ENCODE results near the gene ASXL1. TPM values are rescaled to one million over a fixed set of nuclear protein-coding genes. Genes with fewer than 3 reads are reported as not detected.

The ASXL1 gene
- total and polyA plus RNA-seq, 10 of the 15 experiments (the other 5 are each of a cell fraction or from before 2014, with no cell fraction given): 11.0 to 87.6 (median 56.8) TPM

DNA sequence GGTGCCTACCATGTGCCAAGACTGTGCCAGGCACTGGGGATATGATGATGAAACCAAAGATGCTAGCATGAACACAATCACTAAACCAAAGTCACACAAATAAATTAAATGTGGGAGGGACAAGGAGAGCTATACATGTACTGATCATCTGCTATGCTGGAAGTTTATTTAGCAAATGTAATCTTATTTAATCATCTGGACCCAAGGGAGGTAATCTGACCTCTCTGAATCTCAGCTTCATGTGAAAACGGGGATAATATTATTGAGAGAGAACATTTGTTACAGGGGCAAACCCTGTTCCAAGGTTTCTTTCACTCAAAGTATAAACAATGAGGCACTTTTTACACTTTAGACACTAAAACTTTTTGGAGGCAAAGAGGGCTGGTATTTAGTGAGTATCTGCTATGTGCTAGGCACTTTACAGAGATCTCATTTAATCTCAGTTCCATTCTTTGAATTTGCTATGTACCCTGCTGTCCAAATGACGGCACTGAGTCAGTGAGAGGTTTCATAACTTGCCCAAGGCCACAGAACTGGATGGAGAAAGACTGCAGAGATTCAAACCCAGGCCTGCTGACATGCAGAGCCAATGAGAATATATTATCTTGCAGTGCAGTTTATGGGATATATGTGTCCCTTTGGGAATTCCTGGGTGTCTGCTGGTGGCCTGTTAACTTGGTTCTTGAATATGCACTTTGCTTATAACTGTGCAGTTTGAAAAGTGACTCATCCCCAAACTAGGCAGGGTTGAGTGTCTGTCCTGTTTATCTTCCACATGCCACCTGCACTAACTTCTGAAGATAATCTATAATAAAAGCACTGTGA lies 3.3 kb upstream of the ASXL1 start (continued):
- TF ChIP-seq ZBTB4 (CRISPR knock-in tag; IDR thresholded peaks at IDR 0.05): no peak
- TF ChIP-seq EZH2 (IDR thresholded peaks at IDR 0.05; ENCODE audit: borderline replicate concordance, control insufficient read depth, low read depth, low read length): no peak
- TF ChIP-seq KLF5 (IDR thresholded peaks at IDR 0.05; ENCODE audit: partially characterized antibody): no peak
- no peak for TF ChIP-seq SMAD1 (IDR thresholded peaks at IDR 0.05; ENCODE audit: low read depth, partially characterized antibody)
- TF ChIP-seq GATAD2B (conservative IDR thresholded peaks at IDR 0.05; ENCODE audit: low read depth): no peak; the same call in 1 of the 2 replicates
- no peak for TF ChIP-seq YBX1 (IDR thresholded peaks at IDR 0.05)
- no peak for TF ChIP-seq E2F4 (IDR thresholded peaks at IDR 0.05; ENCODE audit: low read depth, low read length)
- TF ChIP-seq, protein P1, sequence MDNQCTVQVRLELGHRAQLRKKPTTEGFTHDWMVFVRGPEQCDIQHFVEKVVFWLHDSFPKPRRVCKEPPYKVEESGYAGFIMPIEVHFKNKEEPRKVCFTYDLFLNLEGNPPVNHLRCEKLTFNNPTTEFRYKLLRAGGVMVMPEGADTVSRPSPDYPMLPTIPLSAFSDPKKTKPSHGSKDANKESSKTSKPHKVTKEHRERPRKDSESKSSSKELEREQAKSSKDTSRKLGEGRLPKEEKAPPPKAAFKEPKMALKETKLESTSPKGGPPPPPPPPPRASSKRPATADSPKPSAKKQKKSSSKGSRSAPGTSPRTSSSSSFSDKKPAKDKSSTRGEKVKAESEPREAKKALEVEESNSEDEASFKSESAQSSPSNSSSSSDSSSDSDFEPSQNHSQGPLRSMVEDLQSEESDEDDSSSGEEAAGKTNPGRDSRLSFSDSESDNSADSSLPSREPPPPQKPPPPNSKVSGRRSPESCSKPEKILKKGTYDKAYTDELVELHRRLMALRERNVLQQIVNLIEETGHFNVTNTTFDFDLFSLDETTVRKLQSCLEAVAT (IDR thresholded peaks at IDR 0.05): no peak
- TF ChIP-seq ATF2 (IDR thresholded peaks at IDR 0.05; ENCODE audit: low read length): peak; percentile 80; the same call in 1 of the 2 replicates
- TF ChIP-seq ZNF217 (IDR thresholded peaks at IDR 0.05): no peak
- TF ChIP-seq TCF7 (IDR thresholded peaks at IDR 0.05; ENCODE audit: borderline replicate concordance): no peak
- TF ChIP-seq RUNX3 (IDR thresholded peaks at IDR 0.05; ENCODE audit: low read length): peak; percentile 4; the same call in 1 of the 2 replicates
- peak; percentile 76 for TF ChIP-seq ZBED1 (IDR thresholded peaks at IDR 0.05; ENCODE audit: borderline replicate concordance)
- 0 out of 4 replicates have a peak, but pooled peaks of 1 of the 2 experiments have one; percentile 28 for TF ChIP-seq SRF (IDR thresholded peaks at IDR 0.05; ENCODE audit: low read depth in 2 of 2, low read length in 2 of 2)
- TF ChIP-seq ZNF384 (IDR thresholded peaks at IDR 0.05; ENCODE audit: borderline replicate concordance, low read depth, low read length): no peak
- TF ChIP-seq ZNF24 (IDR thresholded peaks at IDR 0.05): no peak
- no peak for TF ChIP-seq FOXM1 (IDR thresholded peaks at IDR 0.05; ENCODE audit: low read depth, low read length)
- no peak for TF ChIP-seq POLR2AphosphoS5 (IDR thresholded peaks at IDR 0.05; ENCODE audit: low read length)
- TF ChIP-seq RB1 (IDR thresholded peaks at IDR 0.05; ENCODE audit: borderline replicate concordance): no peak
- TF ChIP-seq ZZZ3 (IDR thresholded peaks at IDR 0.05; ENCODE audit: control insufficient read depth, insufficient read length, low read depth): no peak
- no peak for TF ChIP-seq TARDBP (IDR thresholded peaks at IDR 0.05; ENCODE audit: borderline replicate concordance)
- TF ChIP-seq SREBF1 (IDR thresholded peaks at IDR 0.05; ENCODE audit: low read length): no peak
- no peak for TF ChIP-seq NFXL1 (IDR thresholded peaks at IDR 0.05; ENCODE audit: borderline replicate concordance)
